Liver (tissue), 9 donors: ENCODE measurements around the gene ROPN1L. TPM values are rescaled to one million over a fixed set of nuclear protein-coding genes. Genes with fewer than 3 reads are reported as not detected.
"Not testable (repeated sequence)": the region's sequence is repeated elsewhere in the genome, so short reads cannot be mapped to it uniquely, and the experiment has no call there.

Experiments used
- DNase-seq: peaks from one replicate; pipeline ENCODE4 v3.0.0-alpha.2; 2017; ENCODE audit warnings: low spot score
- H3K27ac ChIP-seq, 2 donors: one replicate each; pipeline ENCODE4 v1.7.0; 2013; ENCODE audit warnings: inconsistent platforms in 2 of 2, low read length in 2 of 2, control low read depth in 1 of 2, low read depth in 1 of 2, mild to moderate bottlenecking in 1 of 2
- H3K27me3 ChIP-seq, 4 donors: one replicate each; pipeline versions ENCODE4 v1.6.1 to v1.7.0; 2013; ENCODE audit warnings: low read length in 3 of 4, inconsistent platforms in 1 of 4, mild to moderate bottlenecking in 1 of 4, moderate library complexity in 1 of 4; ENCODE audit not compliant: control insufficient read depth in 4 of 4, insufficient read depth in 4 of 4
- H3K36me3 ChIP-seq, 4 donors: one replicate each; pipeline versions ENCODE4 v1.6.1 to v1.7.0; 2013; ENCODE audit warnings: low read length in 3 of 4, mild to moderate bottlenecking in 3 of 4, low read depth in 1 of 4, moderate library complexity in 1 of 4; ENCODE audit not compliant: control insufficient read depth in 4 of 4, insufficient read depth in 3 of 4
- H3K4me1 ChIP-seq, 4 donors: one replicate each; pipeline versions ENCODE4 v1.6.1 to v1.7.0; 2013; ENCODE audit warnings: low read length in 3 of 4, mild to moderate bottlenecking in 3 of 4, moderate library complexity in 1 of 4; ENCODE audit not compliant: control insufficient read depth in 4 of 4, insufficient read depth in 4 of 4
- H3K4me3 ChIP-seq, 3 donors: one replicate each; pipeline versions ENCODE4 v1.6.1 to v1.7.0; 2013; ENCODE audit warnings: low read length in 3 of 3, control low read depth in 1 of 3, low read depth in 1 of 3, mild to moderate bottlenecking in 1 of 3
- H3K9ac ChIP-seq, 2 donors: one replicate each; pipeline ENCODE4 v1.7.0; 2013; ENCODE audit warnings: low read length in 2 of 2, mild to moderate bottlenecking in 2 of 2, moderate library complexity in 2 of 2, control low read depth in 1 of 2, low read depth in 1 of 2
- H3K9me3 ChIP-seq, 4 donors: one replicate each; pipeline versions ENCODE4 v1.6.1 to v1.7.0; 2013; ENCODE audit warnings: low read length in 3 of 4; ENCODE audit not compliant: control insufficient read depth in 4 of 4
- ATF3 ChIP-seq: IDR thresholded peaks from 2 replicates; pipeline ENCODE4 v1.6.1; 2016; ENCODE audit warnings: antibody characterized with exemption
- EGR1 ChIP-seq, 2 donors: IDR thresholded peaks; 2 replicates each; pipeline ENCODE4 v1.6.1; 2016 to 2018; ENCODE audit warnings: antibody characterized with exemption in 2 of 2, low read depth in 2 of 2
- FOXA1 ChIP-seq: IDR thresholded peaks from 2 replicates; pipeline ENCODE4 v1.6.1; 2016; ENCODE audit warnings: antibody characterized with exemption
- GABPA ChIP-seq, 2 donors: IDR thresholded peaks in 1 of 2; conservative IDR thresholded peaks in 1 of 2; 2 replicates each; pipeline ENCODE4 v1.6.1; 2016; ENCODE audit warnings: antibody characterized with exemption in 2 of 2, mild to moderate bottlenecking in 1 of 2, moderate library complexity in 1 of 2
- HNF4G ChIP-seq: IDR thresholded peaks from 2 replicates; pipeline ENCODE4 v1.6.1; 2016; ENCODE audit warnings: antibody characterized with exemption
- NR2F2 ChIP-seq: IDR thresholded peaks from 2 replicates; pipeline ENCODE4 v1.6.1; 2016; ENCODE audit warnings: antibody characterized with exemption
- RAD21 ChIP-seq, 2 donors: IDR thresholded peaks; 2 replicates each; pipeline ENCODE4 v1.6.1; 2016; ENCODE audit warnings: antibody characterized with exemption in 2 of 2, mild to moderate bottlenecking in 2 of 2
- RXRA ChIP-seq, 2 donors: IDR thresholded peaks; 2 replicates each; pipeline ENCODE4 v1.6.1; 2017 to 2018; ENCODE audit warnings: antibody characterized with exemption in 2 of 2, mild to moderate bottlenecking in 1 of 2
- SP1 ChIP-seq: IDR thresholded peaks from 2 replicates; pipeline ENCODE4 v1.6.1; 2018; ENCODE audit warnings: antibody characterized with exemption, mild to moderate bottlenecking
- TAF1 ChIP-seq: conservative IDR thresholded peaks from 2 replicates; pipeline ENCODE4 v1.6.1; 2016; ENCODE audit warnings: antibody characterized with exemption, mild to moderate bottlenecking
- YY1 ChIP-seq: IDR thresholded peaks from 2 replicates; pipeline ENCODE4 v1.6.1; 2016; ENCODE audit warnings: antibody characterized with exemption, mild to moderate bottlenecking
- WGBS: extraction: QIAGEN DNeasy Blood & Tissue Kit; methylation state at CpG from one replicate; pipeline ENCODE4 v1.1.7; 2013; 5-methylcytosine and 5-hydroxymethylcytosine counted together
- polyA plus RNA-seq, 2 donors: library from polyadenylated mRNA; stranded (reverse) in 1 of 2; unstranded in 1 of 2; fragments of 200-250 nt in 1 of 2; fragments of >200 nt in 1 of 2; fragmentation: Nextera tagmentation in 1 of 2; extraction: Ambion mirVana in 1 of 2; gene quantifications; one replicate each; pipeline versions ENCODE4 v1.2.1 to v1.2.3, GENCODE V29; 2013 to 2015
- total RNA-seq, 2 donors: library from RNA; depleted of rRNA; stranded (reverse); fragments of >200 nt; gene quantifications; one replicate each; pipeline ENCODE4 v1.2.3, GENCODE V29; 2014
- TF ChIP-seq, protein P1 (sequence below): fragments of 150-350 bp; IDR thresholded peaks from 2 replicates; pipeline ENCODE4 v1.5.1; 2017; ENCODE audit warnings: improper control_type of control experiment, low read depth, low read length; ENCODE audit not compliant: missing input control
- donor health status: healthy.
- donor health status: healthy.
- donor health status: healthy.
- donor health status: healthy.
- donor health status: healthy.

The ROPN1L gene
- 1 to 10 TPM; 1.2 to 1.3 TPM for total RNA-seq
- polyA plus RNA-seq: under 1 TPM; 0.25 to 0.53 TPM

DNA sequence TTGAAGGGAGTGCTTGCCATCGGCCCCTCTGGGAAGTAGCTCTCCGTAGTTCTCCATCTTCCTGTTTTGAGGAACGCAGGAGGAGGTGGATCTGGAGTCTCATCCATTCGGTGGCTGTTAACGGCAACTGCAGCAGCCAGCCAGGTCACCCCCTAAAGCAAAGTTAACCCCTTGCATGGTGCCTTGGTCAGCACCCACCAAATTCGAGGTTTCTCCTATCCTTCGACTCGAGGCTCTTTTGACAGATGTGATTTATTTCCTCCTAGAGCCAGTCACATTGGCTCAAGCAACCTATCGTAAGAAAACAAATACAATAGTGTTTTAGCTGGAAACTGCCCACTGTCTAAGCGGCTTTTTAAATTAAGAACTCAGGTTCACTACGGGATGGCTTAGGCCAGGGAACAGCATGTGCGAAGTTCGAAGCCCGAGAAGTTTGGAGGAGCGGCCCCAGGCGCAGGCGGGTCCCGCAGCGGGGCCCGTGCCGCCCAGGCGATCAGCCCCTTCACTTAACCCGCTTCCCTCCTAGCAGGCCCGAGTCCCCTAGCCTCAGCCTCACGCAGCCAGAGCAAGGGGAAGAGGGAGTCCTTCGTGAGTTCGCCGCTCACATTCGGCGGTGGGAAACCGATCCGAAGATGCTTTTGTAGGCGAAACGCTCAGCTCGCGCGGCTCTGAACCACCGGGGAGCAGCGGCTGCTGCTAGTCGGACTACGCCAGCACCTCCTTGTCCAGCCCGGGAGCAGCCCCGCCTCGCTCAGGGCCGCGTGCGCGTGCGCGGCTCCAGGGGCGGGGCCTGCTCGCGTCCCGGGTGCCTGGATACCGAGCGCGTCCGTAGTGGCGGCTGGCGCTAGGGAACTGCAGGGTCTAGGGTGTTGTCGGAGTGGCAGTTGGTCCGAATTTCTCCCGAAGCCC, at the start of gene ROPN1L:
Gene ROPN1L (plus strand): TSS at position 797 of the 909 bp plus-strand sequence. CDS start 289 bp downstream, outside the sequence.
- Histone ChIP-seq H3K4me1 (peaks cover 0 to 23% (median 15%) of the 10 kb centered on the region in 4 donors), H3K36me3 (no peaks in the 10 kb centered on the region), H3K4me3 (peak within 1 kb of the TSS; percentile 57 to 75 (median 73)), H3K9me3 (no peaks in the 10 kb centered on the region), H3K9ac (peak within 1 kb of the TSS in 1 of 2 donors; percentile 48), H3K27me3 (no peaks in the 10 kb centered on the region), H3K27ac (peak within 1 kb of the TSS; percentile 24 to 53)
- TF ChIP-seq RAD21 (IDR thresholded peaks at IDR 0.05) (peak; percentile 16), HNF4G (no peak)
- DNase-seq: peak; percentile 88
- WGBS: 1% methylated on average over 63 of the region's 63 CpGs

GRCh38 chr5:10392567-10393328, 48.9 kb upstream of the ROPN1L start:
- not testable (repeated sequence) for H3K9me3 ChIP-seq, DNase-seq, H3K4me3 ChIP-seq, H3K27ac ChIP-seq, H3K9ac ChIP-seq, H3K27me3 ChIP-seq, H3K4me1 ChIP-seq
- H3K36me3 ChIP-seq: peaks cover 2 to 64% (median 54%) of the 10 kb centered on the region in 4 donors
- 88% methylated on average over 6 of the region's 6 CpGs for WGBS

DNA sequence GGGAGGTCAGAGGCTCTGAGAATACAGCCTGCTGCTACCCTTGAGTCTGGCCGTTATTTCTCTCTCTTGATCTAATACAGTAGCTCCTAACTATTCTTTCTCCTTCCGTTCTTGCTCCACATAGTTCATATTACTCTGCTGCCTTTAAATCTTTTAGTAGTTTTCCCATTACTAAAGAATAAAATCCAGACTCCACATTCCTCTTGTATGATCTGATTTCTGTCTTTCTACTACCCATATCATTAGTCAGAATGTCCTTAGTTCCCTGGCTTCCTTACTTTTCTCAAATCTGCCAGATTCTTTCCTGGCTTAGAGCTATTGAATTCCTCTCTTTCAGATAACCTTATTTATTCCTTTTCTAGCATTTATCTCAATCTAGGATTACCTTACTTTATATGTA, 48.2 kb upstream of the ROPN1L start:
- H3K36me3 ChIP-seq: peaks cover 2 to 63% (median 53%) of the 10 kb centered on the region in 4 donors
- H3K4me1 ChIP-seq: no peaks in the 10 kb centered on the region
- TF ChIP-seq EGR1 (IDR thresholded peaks at IDR 0.05; ENCODE audit: low read depth in 2 of 2): no peak
- TF ChIP-seq NR2F2: no peak
- H3K9ac ChIP-seq: no peak overlapping the region
- H3K27ac ChIP-seq: no peak overlapping the region
- WGBS: 88% methylated on average over 2 of the region's 2 CpGs
- no peak for DNase-seq
- H3K4me3 ChIP-seq: no peak overlapping the region
- no peaks in the 10 kb centered on the region for H3K9me3 ChIP-seq
- H3K27me3 ChIP-seq: no peaks in the 10 kb centered on the region

- Histone ChIP-seq H3K36me3 (peaks cover 6 to 53% (median 46%) of the 10 kb centered on the region in 4 donors), H3K27ac (no peak overlapping the region), H3K4me1 (no peaks in the 10 kb centered on the region), H3K4me3 (no peak overlapping the region), H3K9ac (no peak overlapping the region), H3K9me3 (no peaks in the 10 kb centered on the region), H3K27me3 (no peaks in the 10 kb centered on the region)
- 92% methylated on average over 5 of the region's 5 CpGs for WGBS
- no peak for DNase-seq
- TF ChIP-seq RXRA (IDR thresholded peaks at IDR 0.05) (no peak), SP1 (no peak), NR2F2 (no peak), FOXA1 (no peak), ATF3 (no peak), GABPA (IDR thresholded peaks at IDR 0.05 in 1 of 2, conservative IDR thresholded peaks at IDR 0.05 in 1 of 2) (no peak), TAF1 (no peak), YY1 (no peak), HNF4G (no peak), RAD21 (IDR thresholded peaks at IDR 0.05) (no peak)
- TF ChIP-seq, protein P1, sequence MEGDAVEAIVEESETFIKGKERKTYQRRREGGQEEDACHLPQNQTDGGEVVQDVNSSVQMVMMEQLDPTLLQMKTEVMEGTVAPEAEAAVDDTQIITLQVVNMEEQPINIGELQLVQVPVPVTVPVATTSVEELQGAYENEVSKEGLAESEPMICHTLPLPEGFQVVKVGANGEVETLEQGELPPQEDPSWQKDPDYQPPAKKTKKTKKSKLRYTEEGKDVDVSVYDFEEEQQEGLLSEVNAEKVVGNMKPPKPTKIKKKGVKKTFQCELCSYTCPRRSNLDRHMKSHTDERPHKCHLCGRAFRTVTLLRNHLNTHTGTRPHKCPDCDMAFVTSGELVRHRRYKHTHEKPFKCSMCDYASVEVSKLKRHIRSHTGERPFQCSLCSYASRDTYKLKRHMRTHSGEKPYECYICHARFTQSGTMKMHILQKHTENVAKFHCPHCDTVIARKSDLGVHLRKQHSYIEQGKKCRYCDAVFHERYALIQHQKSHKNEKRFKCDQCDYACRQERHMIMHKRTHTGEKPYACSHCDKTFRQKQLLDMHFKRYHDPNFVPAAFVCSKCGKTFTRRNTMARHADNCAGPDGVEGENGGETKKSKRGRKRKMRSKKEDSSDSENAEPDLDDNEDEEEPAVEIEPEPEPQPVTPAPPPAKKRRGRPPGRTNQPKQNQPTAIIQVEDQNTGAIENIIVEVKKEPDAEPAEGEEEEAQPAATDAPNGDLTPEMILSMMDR: no peak
Observed at GRCh38 chr5:10396552-10396951, 45.1 kb upstream of the ROPN1L start.
